GM12878 (cell line): ENCODE results near the gene HIVEP1. TPM values are rescaled to one million over a fixed set of nuclear protein-coding genes. Genes with fewer than 3 reads are reported as not detected.

Experiments
- BCLAF1 ChIP-seq: fragments of 450-650 bp; IDR thresholded peaks from 2 replicates; pipeline ENCODE4 v1.6.1; 2017; ENCODE audit warnings: antibody characterized with exemption, mild to moderate bottlenecking, moderate library complexity
- BRCA1 ChIP-seq: IDR thresholded peaks from 2 replicates; pipeline ENCODE4 v1.6.1; 2011; ENCODE audit warnings: low read depth, low read length, improper control_type of control experiment
- CHD2 ChIP-seq: IDR thresholded peaks from 2 replicates; pipeline ENCODE4 v1.6.1; 2011; ENCODE audit warnings: low read depth, low read length, improper control_type of control experiment, borderline replicate concordance
- CUX1 ChIP-seq: IDR thresholded peaks from 2 replicates; pipeline ENCODE4 v1.6.1; 2012; ENCODE audit warnings: improper control_type of control experiment, low read depth, low read length; ENCODE audit not compliant: insufficient replicate concordance
- EED ChIP-seq: sonication (generic); IDR thresholded peaks from 2 replicates; pipeline ENCODE4 v1.6.1; 2016; ENCODE audit warnings: antibody characterized with exemption, low read depth
- MXI1 ChIP-seq: fragments of 150-350 bp; IDR thresholded peaks from 2 replicates; pipeline ENCODE4 v1.6.1; 2011; ENCODE audit warnings: low read depth, mild to moderate bottlenecking, inconsistent platforms, low read length, improper control_type of control experiment
- RAD51 ChIP-seq: fragments of 450-650 bp; IDR thresholded peaks from 2 replicates; pipeline ENCODE4 v1.6.1; 2016; ENCODE audit warnings: moderate library complexity, mild to moderate bottlenecking, inconsistent platforms
- SRF ChIP-seq, 2 experiments: IDR thresholded peaks; 2 replicates each; pipeline ENCODE4 v1.6.1; 2011; ENCODE audit warnings: low read depth in 2 of 2, low read length in 2 of 2, mild to moderate bottlenecking in 1 of 2, moderate library complexity in 1 of 2
- SUZ12 ChIP-seq: fragments of 200-600 bp; sonication (generic); IDR thresholded peaks from one replicate; pipeline ENCODE4 v1.6.1; 2018; ENCODE audit warnings: antibody characterized with exemption, mild to moderate bottlenecking; ENCODE audit not compliant: unreplicated experiment
- YY1 ChIP-seq: IDR thresholded peaks from 2 replicates; pipeline ENCODE4 v1.6.1; 2011; ENCODE audit warnings: low read depth, mild to moderate bottlenecking, low read length
- polyA plus RNA-seq, 11 experiments: library from polyadenylated mRNA; depleted of rRNA in 4 of 11; unstranded in 6 of 11; stranded (reverse) in 5 of 11; fragments of >200 nt; fragmentation: Nextera tagmentation in 4 of 11; fragmentation: Illumina TruSeq in 1 of 11; extraction: Ambion mirVana in 4 of 11; extraction: Trizol in 1 of 11; gene quantifications; 1 replicate in 1 of 11; 2 replicates in 10 of 11; pipeline versions ENCODE4 v1.2.1 to v1.2.3, GENCODE V29; 2011 to 2016; ENCODE audit warnings: inconsistent platforms in 2 of 11, missing spikeins in 2 of 11, low read depth in 1 of 11
- total RNA-seq, 4 experiments: library from RNA; depleted of rRNA in 3 of 4; stranded (reverse); fragments of >200 nt in 3 of 4; fragmentation: Illumina TruSeq in 1 of 4; extraction: Trizol in 1 of 4; gene quantifications; 2 replicates each; pipeline versions ENCODE4 v1.2.1 to v1.2.3, GENCODE V29; 2013 to 2021

Gene HIVEP1
- total and polyA plus RNA-seq, 10 of the 15 experiments (the other 5 are each of a cell fraction or from before 2014, with no cell fraction given): 4.3 to 37.5 (median 21.6) TPM

GRCh38 chr6:11972270-11972669 lies 39.8 kb upstream of the HIVEP1 start (continued):
- TF ChIP-seq CUX1 (no peak), SUZ12 (no peak), MXI1 (no peak), SRF (IDR thresholded peaks at IDR 0.05; ENCODE audit: low read depth in 2 of 2, low read length in 2 of 2) (no peak), CHD2 (no peak), YY1 (no peak), BCLAF1 (no peak), RAD51 (no peak), BRCA1 (no peak), EED (no peak)
